SK-N-SH treated with all-trans-retinoic acid at 6 μM for 48 hours (cell line): ENCODE data around the gene PRELID1.

Experiments
- GLIS3 ChIP-seq: fragments of 250-450 bp; sonication (Bioruptor Pico); IDR thresholded peaks from 2 replicates; pipeline ENCODE4 v1.5.0; 2020; ENCODE audit warnings: mild to moderate bottlenecking, moderate library complexity
- ISL1 ChIP-seq: fragments of 250-450 bp; sonication (Bioruptor Pico); IDR thresholded peaks from 2 replicates; pipeline ENCODE4 v2.1.2; 2022; ENCODE audit warnings: mild to moderate bottlenecking, moderate library complexity
- RARB ChIP-seq: fragments of 250-450 bp; sonication (Bioruptor Pico); IDR thresholded peaks from 2 replicates; pipeline ENCODE4 v1.8.0; 2021; ENCODE audit warnings: mild to moderate bottlenecking, moderate library complexity
- ZC3H10 ChIP-seq: fragments of 250-450 bp; sonication (Bioruptor Pico); IDR thresholded peaks from 2 replicates; pipeline ENCODE4 v1.5.1; 2021; ENCODE audit warnings: mild to moderate bottlenecking, moderate library complexity
- ZFP3 ChIP-seq: fragments of 250-450 bp; sonication (Bioruptor Pico); IDR thresholded peaks from 2 replicates; pipeline ENCODE4 v1.5.0; 2020; ENCODE audit warnings: mild to moderate bottlenecking, moderate library complexity
- ZFP30 ChIP-seq: fragments of 450-650 bp; formaldehyde crosslinking; IDR thresholded peaks from 2 replicates; pipeline ENCODE4 v1.5.0; 2022; ENCODE audit warnings: mild to moderate bottlenecking, moderate library complexity
- ZNF70 ChIP-seq: fragments of 450-650 bp; formaldehyde crosslinking; IDR thresholded peaks from 2 replicates; pipeline ENCODE4 v1.5.0; 2020; ENCODE audit warnings: mild to moderate bottlenecking, moderate library complexity
- TF ChIP-seq, protein P1 (sequence below): fragments of 250-450 bp; sonication (Bioruptor Pico); IDR thresholded peaks from 2 replicates; pipeline ENCODE4 v1.8.0; 2020; ENCODE audit warnings: mild to moderate bottlenecking, moderate library complexity, borderline replicate concordance

DNA sequence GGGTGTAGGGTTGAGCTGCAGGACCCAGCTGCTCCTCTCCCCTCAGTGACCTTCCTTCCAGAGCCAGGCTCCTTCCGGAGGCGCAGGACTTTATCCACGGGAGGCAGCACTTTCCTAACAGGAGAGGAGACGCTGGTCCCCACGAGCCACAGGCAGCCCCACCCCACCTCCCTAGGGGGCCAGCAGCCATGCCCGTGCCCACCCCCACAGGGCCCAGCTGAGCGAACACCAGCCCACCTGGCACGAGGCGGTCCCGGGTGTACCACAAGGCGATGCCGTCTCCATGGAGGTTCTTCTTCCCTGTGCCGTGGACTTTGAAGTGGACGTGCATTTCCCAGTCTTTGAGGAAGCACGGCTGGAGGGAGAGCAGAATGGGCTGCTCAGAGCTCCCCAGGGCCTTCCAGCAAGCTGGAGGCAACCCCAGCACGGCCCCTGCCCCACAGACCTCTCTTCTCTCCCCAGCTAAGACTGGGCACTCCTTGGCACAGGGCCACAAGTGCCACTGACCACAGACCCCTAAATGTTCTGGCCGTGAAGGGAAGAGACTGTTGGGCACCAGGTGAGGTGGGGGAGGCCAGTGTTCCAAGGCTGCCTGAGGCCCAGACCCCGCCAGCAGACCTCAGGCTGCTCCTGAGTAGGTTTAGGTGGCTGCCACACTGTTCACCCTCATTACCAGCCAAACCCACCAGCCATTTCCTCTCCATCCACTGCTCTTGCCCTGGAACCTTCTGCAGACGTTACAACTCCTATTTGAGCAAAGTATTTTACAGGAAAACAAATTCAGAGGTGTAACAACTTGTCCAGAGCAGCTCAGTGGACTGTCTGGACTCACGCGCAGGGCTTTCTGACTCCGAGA lies 34.9 kb downstream of the PRELID1 start:
- TF ChIP-seq ISL1 (no peak), ZC3H10 (CRISPR knock-in tag) (no peak), ZNF70 (CRISPR knock-in tag) (no peak), ZFP30 (no peak), GLIS3 (no peak), ZFP3 (no peak), RARB (no peak)
- TF ChIP-seq, protein P1, sequence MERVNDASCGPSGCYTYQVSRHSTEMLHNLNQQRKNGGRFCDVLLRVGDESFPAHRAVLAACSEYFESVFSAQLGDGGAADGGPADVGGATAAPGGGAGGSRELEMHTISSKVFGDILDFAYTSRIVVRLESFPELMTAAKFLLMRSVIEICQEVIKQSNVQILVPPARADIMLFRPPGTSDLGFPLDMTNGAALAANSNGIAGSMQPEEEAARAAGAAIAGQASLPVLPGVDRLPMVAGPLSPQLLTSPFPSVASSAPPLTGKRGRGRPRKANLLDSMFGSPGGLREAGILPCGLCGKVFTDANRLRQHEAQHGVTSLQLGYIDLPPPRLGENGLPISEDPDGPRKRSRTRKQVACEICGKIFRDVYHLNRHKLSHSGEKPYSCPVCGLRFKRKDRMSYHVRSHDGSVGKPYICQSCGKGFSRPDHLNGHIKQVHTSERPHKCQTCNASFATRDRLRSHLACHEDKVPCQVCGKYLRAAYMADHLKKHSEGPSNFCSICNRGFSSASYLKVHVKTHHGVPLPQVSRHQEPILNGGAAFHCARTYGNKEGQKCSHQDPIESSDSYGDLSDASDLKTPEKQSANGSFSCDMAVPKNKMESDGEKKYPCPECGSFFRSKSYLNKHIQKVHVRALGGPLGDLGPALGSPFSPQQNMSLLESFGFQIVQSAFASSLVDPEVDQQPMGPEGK (CRISPR knock-in tag): no peak
